CD4-positive, alpha-beta T cell treated with Interleukin-4 for 1 hour (primary cell): Measurements from ENCODE around the gene ERG.

Experiments used
- DNase-seq, 2 donors: peaks; one replicate each; pipeline ENCODE4 v3.0.0-alpha.2; 2020 to 2022

Gene ERG

DNA sequence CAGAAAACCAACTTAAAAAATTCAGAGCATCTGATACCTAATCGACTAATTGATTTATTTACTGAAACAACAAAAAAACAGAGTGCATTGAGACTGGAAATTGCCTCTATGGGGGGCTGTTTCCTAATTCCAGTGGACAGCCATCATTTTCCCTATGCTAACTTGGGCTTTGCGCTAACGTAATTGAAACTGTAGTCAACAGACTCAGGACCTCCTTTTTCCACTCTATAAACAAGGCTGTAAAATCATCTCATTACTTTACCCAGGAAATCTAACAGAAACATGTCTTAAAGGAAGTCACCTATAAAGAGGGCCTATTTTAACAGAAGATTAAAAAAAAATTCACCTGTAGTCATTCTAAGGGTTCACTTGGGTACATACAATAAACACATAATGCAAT lies 2.1 kb downstream of the ERG start:
- DNase-seq, result no peak

DNA sequence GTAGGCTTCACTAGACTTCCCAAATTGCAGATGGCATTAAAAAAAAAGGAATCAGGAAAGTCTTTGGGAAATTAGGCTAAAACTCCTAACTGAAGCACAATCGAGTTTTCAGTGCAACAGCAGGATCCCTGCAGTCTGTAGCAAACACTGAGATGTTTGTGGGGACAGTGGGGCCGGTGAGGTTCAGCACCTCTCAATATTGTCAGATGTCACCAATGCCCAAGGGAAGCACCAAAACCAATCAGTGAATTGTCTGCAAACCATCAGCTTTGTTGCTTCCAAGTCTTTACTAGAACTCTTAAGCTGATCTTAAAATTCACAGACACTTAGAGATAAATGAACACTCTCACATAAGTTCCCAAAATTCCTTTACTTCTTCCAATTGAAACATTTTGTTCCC lies 2.6 kb downstream of the ERG start:
- no peak for DNase-seq

DNA sequence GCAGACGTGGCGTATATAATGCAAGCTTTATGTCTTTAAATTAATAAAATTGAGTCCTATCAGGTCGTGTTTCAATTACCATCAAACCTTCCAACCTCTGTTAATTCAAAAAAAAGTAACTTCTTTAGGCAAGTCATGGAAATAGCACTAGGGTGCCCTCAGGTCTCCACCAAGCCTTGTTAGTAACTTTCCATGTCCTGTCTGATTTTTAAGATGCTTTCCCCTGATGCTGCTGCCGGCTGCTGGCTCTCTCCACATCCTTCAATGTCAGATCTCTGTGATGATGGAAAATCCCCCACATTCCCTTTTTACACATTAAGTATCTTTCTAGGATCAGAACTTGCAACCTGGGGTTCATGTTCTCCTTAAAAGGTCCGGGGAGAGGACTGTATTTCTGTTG lies 3.0 kb downstream of the ERG start:
- no peak for DNase-seq

DNA sequence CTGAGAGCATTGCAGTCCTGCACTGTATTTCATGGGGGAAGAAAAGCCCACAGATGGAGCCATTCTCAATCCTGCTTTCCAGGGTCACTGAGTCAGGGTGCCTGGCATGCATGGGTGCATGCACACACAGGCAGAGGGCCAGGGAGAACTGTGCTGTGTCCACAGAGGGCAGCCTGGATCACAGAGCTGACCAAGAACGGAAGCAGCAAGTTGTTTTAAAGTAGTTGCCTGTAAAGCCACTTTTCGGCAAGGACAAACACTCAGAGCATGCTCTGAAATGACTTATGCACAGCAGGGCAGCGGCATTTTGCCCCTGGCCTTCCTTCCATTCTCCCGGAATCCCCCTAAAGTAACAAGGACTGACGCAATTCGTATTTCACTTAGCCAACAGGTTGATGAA lies 3.6 kb downstream of the ERG start:
- DNase-seq, result no peak

DNA sequence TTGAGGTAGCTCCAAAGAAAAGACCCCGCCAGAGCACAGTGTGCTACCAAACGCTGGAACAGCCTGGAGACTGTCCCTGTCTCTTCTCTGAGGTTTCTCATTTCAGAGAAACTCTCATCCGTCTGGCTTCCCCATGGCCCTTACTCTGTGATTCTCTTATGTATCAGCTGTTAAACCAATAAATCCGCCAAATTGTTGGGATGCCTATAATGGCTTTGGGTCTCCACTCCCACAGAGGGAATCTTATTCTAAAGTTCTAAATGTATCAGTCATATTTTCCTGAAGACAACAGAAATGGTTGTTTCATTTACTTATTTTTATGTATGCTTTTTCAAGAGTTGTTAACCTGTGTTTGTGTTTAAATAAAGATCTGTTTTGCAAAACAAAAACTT lies 4.0 kb downstream of the ERG start:
- DNase-seq, result no peak

DNA sequence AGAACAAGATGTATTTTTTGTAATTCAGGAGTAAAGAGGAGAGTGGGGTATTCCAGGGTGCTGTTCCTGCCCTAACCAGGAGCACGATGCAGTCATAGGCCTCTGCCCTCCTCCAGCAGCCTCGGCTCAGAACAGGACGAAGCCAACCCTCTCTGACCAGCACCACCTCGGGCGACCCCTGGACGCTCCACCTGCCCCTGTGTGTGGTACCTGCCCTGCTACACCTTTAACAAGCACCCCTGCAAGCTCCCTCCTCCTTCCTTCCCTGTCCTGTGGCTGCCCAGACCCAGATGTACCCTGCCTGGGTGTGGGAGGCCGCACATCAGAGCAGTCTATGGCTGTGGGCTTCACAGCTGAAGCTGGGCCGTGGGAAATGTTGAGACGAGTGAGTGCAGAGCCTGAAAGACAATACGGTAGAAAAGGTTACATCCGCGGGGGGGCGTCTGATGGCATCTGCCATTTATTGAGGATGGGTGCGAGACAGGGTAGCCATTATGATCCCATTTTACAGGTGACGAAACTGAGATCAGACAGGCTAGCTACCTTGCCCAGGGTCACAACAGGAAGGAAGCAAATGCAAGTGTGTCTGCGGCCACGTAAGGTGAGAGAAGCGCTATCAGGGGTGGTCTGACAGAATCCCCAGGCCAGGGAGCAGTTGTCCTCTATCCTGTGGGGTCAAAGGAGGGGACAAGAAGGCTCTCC lies 4.6 kb downstream of the ERG start:
- DNase-seq, result no peak

DNA sequence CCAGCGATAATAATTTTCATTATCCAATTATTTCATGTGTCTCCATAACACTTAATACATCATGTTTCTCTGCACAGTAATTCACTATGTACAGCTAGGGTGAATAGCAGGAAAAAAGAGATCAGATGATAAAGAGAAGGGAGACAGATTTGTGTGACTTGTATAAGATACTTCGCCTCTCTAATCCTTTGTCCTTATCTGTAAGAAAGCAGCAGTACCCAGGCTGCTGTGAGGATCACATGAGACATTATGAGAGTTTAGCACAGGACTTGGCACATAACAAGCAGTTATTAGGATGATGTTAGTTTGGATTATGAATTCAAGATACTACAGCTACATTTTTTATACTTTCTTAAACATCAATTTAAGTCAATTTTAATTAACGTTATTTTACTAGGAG lies 6.3 kb downstream of the ERG start:
- DNase-seq, result no peak

DNA sequence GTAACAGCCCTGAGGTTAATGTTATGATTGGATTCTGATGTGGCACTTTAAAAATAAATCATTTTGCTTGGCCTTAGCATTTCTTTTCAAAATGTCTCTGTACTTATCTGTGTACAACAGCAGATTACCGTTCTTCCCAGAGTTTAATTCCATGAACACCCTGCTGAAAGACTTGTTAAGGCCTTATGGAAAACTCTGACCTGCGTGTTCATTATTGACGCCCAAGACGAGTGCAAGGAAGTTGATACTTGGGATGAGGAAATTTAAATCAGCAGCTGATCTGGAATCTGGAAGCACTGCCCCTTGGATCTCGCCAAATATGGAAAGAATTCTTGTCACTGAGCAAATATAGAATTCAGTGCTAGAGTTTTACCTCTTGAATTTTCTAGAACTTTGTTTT lies 6.7 kb downstream of the ERG start:
- no peak for DNase-seq

DNA sequence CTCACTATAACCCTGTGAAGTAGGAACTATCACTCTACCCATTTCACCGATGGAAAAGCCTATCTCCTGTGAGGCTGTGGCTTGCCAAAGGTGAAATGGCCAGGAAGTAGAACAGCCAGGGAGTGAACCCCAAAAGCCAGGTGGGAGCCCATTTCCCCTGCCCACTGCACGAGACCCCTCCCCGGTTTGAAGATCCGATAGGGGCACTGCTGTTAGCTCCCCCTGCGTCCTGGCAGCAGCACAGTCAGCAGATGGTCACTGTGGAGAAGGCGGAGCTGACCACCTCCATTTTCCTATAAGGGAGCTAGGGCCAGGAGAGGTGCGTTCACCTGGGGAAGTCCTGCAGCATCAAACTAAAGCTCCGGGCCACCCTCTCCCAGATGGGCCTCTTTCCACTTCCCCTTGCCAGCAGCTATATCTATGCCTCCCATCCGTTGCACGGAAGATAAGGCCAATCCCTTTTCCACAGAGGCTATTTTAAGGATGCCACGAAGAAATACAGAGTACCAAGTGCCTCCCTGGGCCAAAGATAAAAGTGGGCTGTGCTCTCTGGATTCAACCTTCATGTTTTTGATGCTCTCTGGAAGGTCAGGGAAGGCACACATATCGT lies 7.8 kb downstream of the ERG start:
- DNase-seq, result no peak

DNA sequence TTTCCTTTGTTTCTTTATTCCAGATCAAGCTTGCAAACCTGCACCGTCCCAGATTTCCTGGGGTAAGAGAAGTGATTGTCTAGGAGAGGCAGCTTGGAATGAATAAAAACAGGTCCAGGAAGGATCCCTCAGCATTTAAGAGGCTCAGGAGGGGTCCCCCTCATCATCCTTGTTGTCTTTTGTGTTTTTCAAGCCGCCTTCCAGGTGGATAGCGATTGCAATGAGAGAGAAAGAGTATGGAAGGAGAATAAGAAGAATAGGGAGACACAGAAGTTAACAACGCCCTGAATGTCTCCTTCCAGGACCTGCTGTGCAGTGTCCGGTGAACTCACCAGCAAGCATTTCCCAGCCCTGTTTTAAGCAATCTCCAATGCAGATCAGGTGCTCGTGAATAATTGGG lies 8.5 kb downstream of the ERG start:
- DNase-seq, result no peak

DNA sequence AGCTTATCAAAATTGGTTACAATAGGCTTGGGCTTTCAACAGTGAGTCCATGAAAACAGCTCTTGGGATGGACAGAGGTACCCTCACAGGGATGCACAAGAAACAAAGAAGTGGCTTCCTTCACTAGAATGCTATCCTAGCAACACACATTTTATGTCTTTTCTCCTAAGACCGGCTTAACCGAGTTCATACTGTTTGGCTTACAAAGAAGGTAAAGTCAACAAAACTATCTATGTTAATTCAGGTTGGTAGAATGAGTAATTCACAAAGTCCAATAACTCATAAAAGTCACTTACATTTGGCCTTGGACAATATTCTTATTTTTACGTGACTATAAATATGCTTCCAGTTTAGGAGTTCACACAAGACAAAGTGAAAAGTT lies 9.0 kb downstream of the ERG start:
- no peak for DNase-seq

DNA sequence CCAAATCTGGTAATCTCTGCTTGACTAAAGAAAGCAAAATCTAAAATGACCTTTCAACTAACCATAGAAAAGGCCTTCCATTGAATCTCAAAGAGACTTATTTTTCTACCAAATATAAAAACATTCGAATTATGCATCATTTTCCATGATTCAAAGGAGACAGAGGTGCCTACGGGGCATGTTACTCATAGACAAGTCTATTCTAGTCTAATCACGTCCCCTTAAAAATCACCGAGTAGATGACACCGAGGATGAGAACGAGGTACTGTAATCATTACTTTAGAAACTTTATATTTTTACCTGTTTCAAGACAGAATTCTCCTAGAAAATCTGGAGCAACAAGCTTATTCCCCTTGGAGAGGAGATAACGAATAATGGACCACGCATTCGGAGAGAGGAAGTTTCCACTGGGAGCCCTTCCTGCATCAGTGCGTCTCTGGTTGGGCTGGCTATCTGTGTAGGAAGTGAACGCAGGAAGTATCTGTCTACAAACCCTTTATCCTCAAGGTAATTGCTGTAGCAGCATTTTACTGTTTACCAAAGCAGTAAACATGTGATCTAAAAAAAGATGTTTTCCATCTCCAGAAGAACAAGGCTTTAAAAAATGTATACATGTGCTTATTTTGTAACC lies 9.5 kb downstream of the ERG start:
- no peak for DNase-seq

DNA sequence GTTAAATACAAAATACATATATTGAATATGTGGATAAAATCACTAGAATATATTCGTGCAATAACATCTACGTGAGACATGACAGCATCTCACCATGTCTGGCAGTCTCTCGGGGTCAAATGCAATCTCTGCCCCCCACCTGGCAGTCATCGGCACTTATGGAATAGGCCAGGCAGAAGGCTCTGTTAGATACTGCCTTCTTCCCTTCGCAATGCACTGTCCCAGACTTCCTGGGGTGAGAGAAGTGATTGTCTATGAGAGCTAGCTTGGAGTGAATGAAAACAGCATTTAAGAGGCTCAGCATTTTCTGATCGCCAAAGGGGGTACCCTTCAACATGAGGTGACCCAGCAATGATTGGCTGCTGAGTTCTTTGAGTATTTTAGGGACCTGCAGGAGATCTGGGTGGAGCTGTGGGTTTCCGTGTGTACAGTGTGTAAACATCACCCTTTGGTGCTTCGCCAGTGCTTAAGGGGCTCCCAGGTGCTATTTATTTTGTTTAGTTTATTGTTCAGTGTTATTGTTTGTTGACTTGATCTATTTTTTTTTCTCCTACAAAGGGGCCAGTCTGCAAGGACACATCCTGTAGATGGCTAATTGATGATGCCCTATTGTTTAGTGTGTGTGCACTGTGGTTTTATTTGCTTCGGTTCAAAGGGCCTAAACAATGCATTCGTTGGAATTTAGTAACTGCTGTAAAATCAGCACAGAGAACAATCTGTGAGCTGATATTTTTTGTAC lies 10.2 kb downstream of the ERG start:
- no peak for DNase-seq

DNA sequence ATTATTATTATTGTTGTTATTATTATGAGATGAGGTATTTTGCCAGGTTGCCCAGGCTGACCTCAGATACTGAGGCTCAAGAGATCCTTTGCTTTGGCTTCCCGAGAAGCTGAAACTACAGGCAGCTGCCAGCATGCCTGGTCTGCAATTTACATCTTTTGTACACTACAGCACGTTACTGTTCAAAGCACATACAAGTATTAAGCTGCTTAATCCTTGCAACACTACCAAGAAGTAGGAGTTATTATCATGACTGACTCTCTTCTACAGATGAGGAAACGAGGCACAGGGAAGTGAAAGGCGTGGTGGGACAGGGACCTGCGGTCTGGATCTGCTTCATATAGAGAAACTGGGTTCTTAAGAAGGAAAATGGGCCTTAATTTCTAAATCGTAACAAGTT lies 11.6 kb downstream of the ERG start:
- DNase-seq, result no peak

DNA sequence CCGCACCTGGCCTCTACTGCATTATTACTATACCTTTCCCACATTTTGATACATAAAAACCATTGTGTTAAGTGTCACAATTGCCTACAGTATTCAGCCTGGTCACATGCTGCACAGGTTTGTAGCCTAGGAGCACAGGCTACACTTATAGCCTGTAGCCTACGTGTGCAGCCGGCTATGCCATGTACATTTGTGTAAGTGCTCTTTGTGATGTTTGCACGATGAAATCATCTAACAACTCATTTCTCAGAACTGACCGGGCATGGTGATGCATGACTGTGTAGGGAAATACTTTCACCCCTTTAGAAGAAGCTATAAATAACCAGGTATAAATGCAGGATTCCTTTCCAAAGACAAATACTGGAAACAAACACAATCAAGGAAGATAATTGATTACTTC lies 12.1 kb downstream of the ERG start:
- DNase-seq, result no peak

DNA sequence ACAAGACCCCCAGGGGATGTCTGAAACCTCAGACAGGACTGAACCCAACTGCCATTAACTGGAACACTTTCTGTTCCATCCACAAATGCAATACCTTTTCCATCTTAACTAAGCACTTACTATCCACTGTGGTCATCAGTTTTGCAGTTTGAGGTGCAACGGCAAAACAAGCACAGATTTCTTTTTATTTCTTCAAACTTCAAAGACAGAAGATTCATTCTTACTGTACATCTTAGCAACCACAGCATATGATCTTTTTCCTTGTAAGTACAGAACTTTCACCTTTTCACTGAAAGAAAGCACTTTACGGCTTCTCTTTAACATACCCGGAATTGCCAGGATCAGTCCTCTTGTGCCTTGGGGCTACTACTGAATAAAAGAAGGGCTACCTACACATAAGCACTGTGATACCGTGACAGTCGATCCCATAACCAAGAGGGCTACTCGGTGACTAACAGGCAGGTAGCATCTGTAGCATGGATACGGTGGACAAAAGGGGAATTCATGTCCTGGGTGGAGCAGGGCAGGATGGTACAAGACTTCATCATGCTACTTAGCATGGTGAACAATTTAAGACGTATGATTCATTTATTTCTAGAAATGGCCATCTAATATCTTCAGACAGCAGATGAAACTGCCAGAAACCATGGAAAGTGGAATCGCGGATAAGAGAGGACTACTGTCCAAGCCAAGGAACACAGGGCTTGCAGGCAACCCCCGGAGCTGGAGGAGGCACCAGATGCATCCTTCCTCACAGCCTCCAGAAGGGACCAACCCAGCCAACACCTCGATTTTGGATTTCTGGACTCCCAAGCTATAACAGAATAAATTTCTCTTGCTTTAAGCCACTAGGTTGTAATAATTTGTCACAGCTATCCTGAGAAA lies 18.4 kb downstream of the ERG start:
- no peak for DNase-seq

DNA sequence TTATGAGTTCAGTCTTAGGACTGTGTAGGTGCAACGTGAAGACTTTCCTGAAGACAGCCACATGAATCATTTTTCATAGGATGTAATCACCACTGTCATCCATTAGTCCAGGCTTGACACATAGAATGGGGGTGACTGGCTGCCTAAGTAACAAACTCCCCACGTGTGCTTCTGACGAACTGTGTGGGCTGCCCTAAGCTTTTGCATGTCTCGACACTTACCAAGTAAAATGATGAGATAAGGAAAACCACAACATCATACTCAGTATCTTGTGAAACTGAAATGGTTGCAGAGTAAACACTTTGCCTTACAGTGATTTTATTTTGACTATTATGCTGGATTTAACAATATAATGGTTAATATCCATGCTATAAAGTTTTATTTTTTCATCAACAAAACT lies 19.5 kb downstream of the ERG start:
- DNase-seq, result peak in 1 of 2 donors; percentile 32

DNA sequence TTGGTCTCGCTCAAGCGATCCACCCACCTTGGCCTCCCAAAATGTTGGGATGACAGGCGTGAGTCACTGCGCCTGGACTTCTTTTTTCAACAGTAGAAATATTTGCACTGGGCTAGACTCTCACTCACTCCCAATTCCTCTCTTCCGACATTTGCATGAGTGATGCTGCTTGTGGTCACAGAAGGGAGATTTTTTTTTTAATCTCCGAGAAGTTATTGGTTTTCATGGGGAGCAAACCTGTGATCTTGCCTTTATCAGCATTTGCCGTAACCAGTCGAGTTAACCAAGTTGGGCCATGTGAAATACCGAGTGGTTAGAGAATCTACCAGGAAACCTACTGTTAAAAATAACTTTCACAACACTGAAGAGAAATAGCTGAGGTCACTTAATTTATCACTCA lies 21.1 kb downstream of the ERG start:
- DNase-seq, result no peak

DNA sequence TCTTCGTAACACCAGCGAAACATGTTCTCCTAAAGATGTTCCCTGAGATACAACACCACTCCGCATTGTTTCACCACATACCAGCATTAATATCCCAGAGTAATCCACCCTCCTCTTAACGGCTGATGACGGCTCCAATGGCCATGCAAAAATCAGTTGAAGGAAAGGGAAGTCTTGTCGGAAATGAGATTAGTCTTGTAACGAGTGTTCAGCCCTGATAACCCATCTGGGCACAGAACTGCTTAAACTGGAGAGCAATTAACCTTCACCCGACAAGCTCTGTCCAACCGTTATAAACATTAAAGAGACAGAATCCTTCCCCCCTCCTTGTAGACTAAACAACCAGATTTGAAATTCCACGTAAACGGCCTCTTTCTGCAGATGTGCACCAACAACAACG lies 21.9 kb downstream of the ERG start:
- no peak for DNase-seq

DNA sequence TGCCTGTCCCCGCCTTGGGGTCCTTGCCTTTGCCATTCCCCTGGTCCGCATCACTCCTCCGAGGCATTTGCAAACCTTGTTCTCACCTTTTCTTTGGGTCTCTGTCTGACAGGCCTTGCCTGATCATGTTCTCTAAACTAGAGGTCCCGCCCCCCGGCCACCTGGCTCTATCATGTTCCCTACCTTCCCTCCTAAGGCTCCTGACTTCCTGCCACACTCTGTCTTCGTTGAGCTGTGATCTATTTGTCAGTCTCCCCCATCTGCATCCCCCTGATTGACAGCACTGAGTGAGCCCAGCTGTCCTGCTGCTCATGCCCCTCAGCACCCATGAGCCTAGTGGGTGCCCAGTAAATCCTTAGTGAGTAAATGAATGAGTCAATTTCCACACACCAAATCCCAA lies 22.8 kb downstream of the ERG start:
- DNase-seq, result no peak

DNA sequence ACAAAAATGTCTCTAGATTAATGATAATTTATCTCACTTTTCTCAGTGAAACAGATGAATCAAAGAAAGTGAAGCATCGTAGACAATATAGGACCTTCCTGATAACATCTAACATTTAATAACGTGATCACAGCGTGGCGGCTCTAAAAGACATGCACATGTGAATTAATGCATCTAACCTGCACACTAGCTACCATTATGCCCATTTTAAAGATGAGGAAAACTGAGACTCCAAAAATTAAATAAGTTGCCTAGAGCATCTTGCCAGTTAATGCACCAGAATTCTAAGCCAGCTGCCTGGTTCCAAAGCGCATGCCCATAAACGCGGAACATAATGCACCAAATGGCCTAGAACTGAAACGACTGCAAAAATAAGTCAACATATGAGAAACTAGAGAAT lies 23.5 kb downstream of the ERG start:
- DNase-seq, result no peak

DNA sequence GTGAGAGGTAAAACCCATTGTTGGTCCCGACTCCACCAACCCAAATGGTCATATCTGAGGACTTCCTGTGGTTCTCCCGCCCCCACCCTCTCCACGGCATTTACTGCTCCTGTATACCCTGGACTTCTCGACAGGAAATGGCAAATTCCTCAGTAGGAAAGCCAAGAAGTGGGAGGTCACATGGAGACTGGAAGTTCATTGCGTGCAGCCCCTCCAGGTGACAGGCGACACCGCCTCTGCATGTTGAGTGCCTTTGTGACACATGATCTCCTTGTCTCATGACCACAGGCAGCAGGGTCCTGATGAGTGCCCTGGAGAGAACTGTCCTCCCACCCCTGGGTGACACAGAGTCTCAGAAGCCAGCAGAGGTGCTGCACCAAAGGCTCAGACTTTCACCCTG lies 24.2 kb downstream of the ERG start:
- no peak for DNase-seq
